Karpas-422 (cell line): ENCODE measurements around the gene NCOA4. TPM values are rescaled to one million over a fixed set of nuclear protein-coding genes. Genes with fewer than 3 reads are reported as not detected.
"Not testable (repeated sequence)": the region's sequence is repeated elsewhere in the genome, so short reads cannot be mapped to it uniquely, and the experiment has no call there.

Experiments
- DNase-seq: peaks from one replicate; pipeline ENCODE4 v3.0.0-alpha.2; 2015
- H2AFZ ChIP-seq: fragments of 200-600 bp; sonication (generic); 2 replicates; pipeline ENCODE4 v1.6.1; 2014; ENCODE audit warnings: antibody characterized with exemption, low read length, mixed read lengths
- H3K27ac ChIP-seq: fragments of 200-600 bp; sonication (generic); 2 replicates; pipeline ENCODE4 v1.5.1; 2014; ENCODE audit warnings: mild to moderate bottlenecking, low read length, moderate library complexity
- H3K27me3 ChIP-seq: fragments of 200-600 bp; sonication (generic); 2 replicates; pipeline ENCODE4 v1.6.1; 2014; ENCODE audit warnings: low read length, mixed read lengths
- H3K36me3 ChIP-seq: fragments of 200-600 bp; sonication (generic); 2 replicates; pipeline ENCODE4 v1.6.1; 2014; ENCODE audit warnings: low read length, mixed read lengths; ENCODE audit not compliant: insufficient read depth
- H3K4me1 ChIP-seq: fragments of 200-600 bp; sonication (generic); 2 replicates; pipeline ENCODE4 v1.6.1; 2014; ENCODE audit warnings: mild to moderate bottlenecking, low read length, mixed read lengths
- H3K4me2 ChIP-seq: fragments of 200-600 bp; sonication (generic); 2 replicates; pipeline ENCODE4 v1.6.1; 2014; ENCODE audit warnings: low read length, low read depth, mild to moderate bottlenecking; ENCODE audit not compliant: poor library complexity, severe bottlenecking
- H3K4me3 ChIP-seq: fragments of 200-600 bp; sonication (generic); 2 replicates; pipeline ENCODE4 v1.5.1; 2014; ENCODE audit warnings: mild to moderate bottlenecking, antibody characterized with exemption, low read length, mixed read lengths
- H3K79me2 ChIP-seq: fragments of 200-600 bp; sonication (generic); 2 replicates; pipeline ENCODE4 v1.6.1; 2014; ENCODE audit warnings: mild to moderate bottlenecking, low read length, mixed read lengths
- H3K9ac ChIP-seq: fragments of 200-600 bp; sonication (generic); 2 replicates; pipeline ENCODE4 v1.6.0; 2014; ENCODE audit warnings: low read length
- H3K9me2 ChIP-seq: fragments of 200-600 bp; sonication (generic), shearing (Covaris generic); replicated peaks from 2 replicates; pipeline ENCODE4 v1.6.0; 2014; ENCODE audit warnings: mild to moderate bottlenecking, low read length, moderate library complexity; ENCODE audit not compliant: insufficient read depth
- H3K9me3 ChIP-seq: fragments of 300-700, 200-600 bp; sonication (generic); 2 replicates; pipeline ENCODE4 v1.6.1; 2014; ENCODE audit warnings: low read length, mixed read lengths
- H4K20me1 ChIP-seq: fragments of 200-600 bp; sonication (generic); 2 replicates; pipeline ENCODE4 v1.6.1; 2014; ENCODE audit warnings: mild to moderate bottlenecking, antibody characterized with exemption, low read length, low read depth; ENCODE audit not compliant: insufficient read depth
- total RNA-seq: library from RNA; depleted of rRNA; stranded (reverse); fragments of >200 nt; shearing (Covaris generic); gene quantifications from 2 replicates; pipeline ENCODE4 v1.2.3, GENCODE V29; 2014; ENCODE audit warnings: low replicate concordance

NCOA4 gene
- total RNA-seq, 1 experiment from 2014 or later, result 116 TPM

GRCh38 chr10:46070749-46071148 lies 40.3 kb upstream of the NCOA4 start:
- Histone ChIP-seq H3K9me2 (no peaks in the 10 kb centered on the region), H4K20me1 (no peaks in the 10 kb centered on the region), H3K9ac (no peak overlapping the region), H3K4me1 (no peaks in the 10 kb centered on the region), H3K79me2 (no peaks in the 10 kb centered on the region), H3K36me3 (no peaks in the 10 kb centered on the region), H3K27me3 (no peaks in the 10 kb centered on the region), H2AFZ (no peak overlapping the region), H3K4me3 (no peak overlapping the region), H3K4me2 (no peak overlapping the region), H3K27ac (no peak overlapping the region), H3K9me3 (no peaks in the 10 kb centered on the region)
- no peak for DNase-seq

GRCh38 chr10:46069771-46070463 lies 39.5 kb upstream of the NCOA4 start:
- no peaks in the 10 kb centered on the region for H3K9me3 ChIP-seq
- H3K36me3 ChIP-seq, result no peaks in the 10 kb centered on the region
- no peaks in the 10 kb centered on the region for H3K79me2 ChIP-seq
- no peaks in the 10 kb centered on the region for H3K9me2 ChIP-seq
- H3K4me3 ChIP-seq, result no peak overlapping the region
- no peak for DNase-seq
- no peak overlapping the region for H3K27ac ChIP-seq
- no peak overlapping the region for H3K9ac ChIP-seq
- no peaks in the 10 kb centered on the region for H3K4me1 ChIP-seq
- H3K27me3 ChIP-seq, result no peaks in the 10 kb centered on the region
- H2AFZ ChIP-seq, result no peak overlapping the region
- no peak overlapping the region for H3K4me2 ChIP-seq
- no peaks in the 10 kb centered on the region for H4K20me1 ChIP-seq

GRCh38 chr10:46068905-46069304 lies 38.5 kb upstream of the NCOA4 start:
- Histone ChIP-seq H3K36me3 (no peaks in the 10 kb centered on the region), H3K79me2 (no peaks in the 10 kb centered on the region), H3K9me3 (no peaks in the 10 kb centered on the region), H2AFZ (no peak overlapping the region), H4K20me1 (no peaks in the 10 kb centered on the region), H3K9me2 (no peaks in the 10 kb centered on the region), H3K4me3 (no peak overlapping the region), H3K27ac (no peak overlapping the region), H3K4me1 (no peaks in the 10 kb centered on the region), H3K27me3 (no peaks in the 10 kb centered on the region), H3K4me2 (no peak overlapping the region), H3K9ac (no peak overlapping the region)
- no peak for DNase-seq

- H3K79me2 ChIP-seq, result no peaks in the 10 kb centered on the region
- H3K9ac ChIP-seq, result no peak overlapping the region
- no peak overlapping the region for H3K4me2 ChIP-seq
- H3K4me1 ChIP-seq, result no peaks in the 10 kb centered on the region
- no peaks in the 10 kb centered on the region for H3K9me2 ChIP-seq
- no peak overlapping the region for H2AFZ ChIP-seq
- no peak for DNase-seq
- no peaks in the 10 kb centered on the region for H4K20me1 ChIP-seq
- no peaks in the 10 kb centered on the region for H3K36me3 ChIP-seq
- no peak overlapping the region for H3K27ac ChIP-seq
- no peaks in the 10 kb centered on the region for H3K9me3 ChIP-seq
- H3K27me3 ChIP-seq, result no peaks in the 10 kb centered on the region
- H3K4me3 ChIP-seq, result no peak overlapping the region
Measured at GRCh38 chr10:46068117-46068516, 37.7 kb upstream of the NCOA4 start.

GRCh38 chr10:46064269-46064817 lies 33.9 kb upstream of the NCOA4 start:
- H3K9me3 ChIP-seq, result no peaks in the 10 kb centered on the region

GRCh38 chr10:46062723-46063428 lies 32.5 kb upstream of the NCOA4 start:
- Histone ChIP-seq H3K27me3 (no peaks in the 10 kb centered on the region), H3K9ac (no peak overlapping the region), H3K27ac (no peak overlapping the region), H3K36me3 (no peaks in the 10 kb centered on the region), H3K79me2 (no peaks in the 10 kb centered on the region), H3K4me3 (no peak overlapping the region), H2AFZ (no peak overlapping the region), H4K20me1 (no peaks in the 10 kb centered on the region), H3K9me2 (no peaks in the 10 kb centered on the region), H3K4me1 (no peaks in the 10 kb centered on the region), H3K9me3 (no peaks in the 10 kb centered on the region), H3K4me2 (no peak overlapping the region)
- no peak for DNase-seq

More at GRCh38 chr10:46064269-46064817, 33.9 kb upstream of the NCOA4 start:
- H3K4me1 ChIP-seq, result no peaks in the 10 kb centered on the region
- no peak overlapping the region for H3K9ac ChIP-seq
- no peaks in the 10 kb centered on the region for H4K20me1 ChIP-seq
- no peaks in the 10 kb centered on the region for H3K27me3 ChIP-seq
- H3K4me2 ChIP-seq, result no peak overlapping the region
- no peak overlapping the region for H2AFZ ChIP-seq
- H3K36me3 ChIP-seq, result no peaks in the 10 kb centered on the region
- no peaks in the 10 kb centered on the region for H3K9me2 ChIP-seq
- DNase-seq, result no peak
- no peak overlapping the region for H3K27ac ChIP-seq
- no peak overlapping the region for H3K4me3 ChIP-seq
- H3K79me2 ChIP-seq, result no peaks in the 10 kb centered on the region

- no peak for DNase-seq
- Histone ChIP-seq H3K4me3 (no peak overlapping the region), H3K27me3 (no peaks in the 10 kb centered on the region), H3K4me1 (no peaks in the 10 kb centered on the region), H3K9me3 (no peaks in the 10 kb centered on the region), H3K9me2 (no peaks in the 10 kb centered on the region), H3K36me3 (no peaks in the 10 kb centered on the region), H3K79me2 (no peaks in the 10 kb centered on the region), H2AFZ (no peak overlapping the region), H3K4me2 (no peak overlapping the region), H3K9ac (no peak overlapping the region), H3K27ac (no peak overlapping the region), H4K20me1 (no peaks in the 10 kb centered on the region)
Measured at GRCh38 chr10:46060706-46061105, 30.3 kb upstream of the NCOA4 start.

GRCh38 chr10:46057927-46058326 lies 27.5 kb upstream of the NCOA4 start:
- H3K4me3 ChIP-seq, H3K4me1 ChIP-seq, H3K27me3 ChIP-seq, H3K27ac ChIP-seq, H3K79me2 ChIP-seq, H3K36me3 ChIP-seq, H3K4me2 ChIP-seq, H2AFZ ChIP-seq, DNase-seq, H4K20me1 ChIP-seq, H3K9me3 ChIP-seq, H3K9me2 ChIP-seq, H3K9ac ChIP-seq: not testable (repeated sequence)
